Progenitor cell of endocrine pancreas (in vitro differentiated cells): ENCODE results near the gene HS3ST1. TPM values are rescaled to one million over a fixed set of nuclear protein-coding genes. Genes with fewer than 3 reads are reported as not detected.

Source experiments
- DNase-seq: peaks from one replicate; pipeline ENCODE4 v3.0.0; 2021; ENCODE audit warnings: low spot score; ENCODE audit not compliant: unreplicated experiment
- H3K27ac Mint-ChIP-seq: 2 replicates; pipeline ENCODE4 v1.8.0; 2021; ENCODE audit warnings: mild to moderate bottlenecking, moderate library complexity, mixed read lengths
- H3K27me3 Mint-ChIP-seq: 2 replicates; pipeline ENCODE4 v1.8.0; 2021; ENCODE audit warnings: mixed read lengths
- H3K36me3 Mint-ChIP-seq: 2 replicates; pipeline ENCODE4 v1.8.0; 2022; ENCODE audit warnings: mixed read lengths; ENCODE audit not compliant: insufficient read depth
- H3K4me1 Mint-ChIP-seq: 2 replicates; pipeline ENCODE4 v1.8.0; 2021; ENCODE audit warnings: low read depth, mixed read lengths
- H3K4me3 Mint-ChIP-seq: 2 replicates; pipeline ENCODE4 v1.8.0; 2021; ENCODE audit warnings: low read depth, mild to moderate bottlenecking, moderate library complexity, mixed read lengths
- H3K9me3 Mint-ChIP-seq: 2 replicates; pipeline ENCODE4 v1.8.0; 2021; ENCODE audit warnings: low read depth, mixed read lengths
- CTCF ChIP-seq: fragments of 200-600 bp; sonication (generic); IDR thresholded peaks from one replicate; pipeline ENCODE4 v1.5.0; 2021; ENCODE audit warnings: antibody characterized with exemption, mild to moderate bottlenecking; ENCODE audit not compliant: unreplicated experiment
- total RNA-seq: library from RNA; stranded (reverse); gene quantifications from 2 replicates; pipeline ENCODE4 v1.2.1, GENCODE V29; 2021

Gene HS3ST1
- total RNA-seq, 1 donor from 2014 or later, result 3.4 TPM

DNA sequence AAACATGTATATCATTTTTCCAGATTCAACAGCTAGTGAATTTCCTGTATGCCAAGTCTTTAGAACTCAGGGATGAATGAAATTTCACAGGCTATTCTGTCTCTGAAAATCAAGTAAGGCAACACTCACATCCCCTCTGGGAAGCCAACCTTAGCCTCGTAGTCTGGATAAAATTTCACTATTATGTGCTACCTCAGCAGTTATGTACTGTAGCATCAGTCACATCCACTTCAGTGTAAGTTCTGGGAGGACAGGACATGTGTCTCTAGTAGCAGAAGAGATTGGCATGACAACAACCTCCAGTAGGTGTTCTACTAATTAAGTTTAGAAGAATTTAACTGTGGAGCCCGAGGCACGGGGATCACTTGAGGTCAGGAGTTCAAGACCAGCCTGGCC is 42.4 kb upstream of the HS3ST1 start:
- no peaks in the 10 kb centered on the region for H3K36me3 Mint-ChIP-seq
- H3K4me1 Mint-ChIP-seq, result peaks cover 11% of the 10 kb centered on the region
- DNase-seq, result no peak
- no peak overlapping the region for H3K4me3 Mint-ChIP-seq
- H3K9me3 Mint-ChIP-seq, result no peaks in the 10 kb centered on the region
- H3K27ac Mint-ChIP-seq, result no peak overlapping the region
- no peaks in the 10 kb centered on the region for H3K27me3 Mint-ChIP-seq
- no peak for TF ChIP-seq CTCF

DNA sequence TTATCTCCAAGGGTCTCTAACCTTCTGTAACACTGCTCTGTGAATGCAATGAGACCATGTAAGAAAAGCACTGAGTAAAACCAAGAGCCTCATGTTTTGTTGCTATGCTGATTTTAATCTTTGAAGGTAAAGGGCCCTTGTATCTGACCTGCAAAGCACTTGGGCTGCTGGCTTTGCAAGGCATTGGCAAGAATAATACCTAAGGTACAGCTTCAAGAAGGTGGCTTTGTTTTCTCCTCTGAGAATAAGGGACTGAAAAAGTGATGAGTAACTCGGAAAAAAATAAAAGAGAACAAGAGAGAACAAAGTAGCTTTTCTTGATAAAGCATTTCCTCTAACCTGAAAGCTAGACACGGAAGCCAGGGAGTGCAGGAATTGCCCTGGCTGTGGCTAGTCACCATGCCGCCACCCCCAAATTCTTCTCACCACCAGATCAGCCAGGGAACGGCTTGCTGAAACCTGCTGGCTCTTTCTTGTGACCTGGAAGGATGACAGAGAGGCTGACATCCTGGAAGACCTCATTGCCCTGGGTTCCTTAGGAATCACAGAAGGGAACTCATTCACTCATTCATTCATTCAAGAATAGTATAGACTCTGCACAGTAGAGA is 41.8 kb upstream of the HS3ST1 start:
- no peaks in the 10 kb centered on the region for H3K27me3 Mint-ChIP-seq
- H3K27ac Mint-ChIP-seq, result no peak overlapping the region
- peaks cover 11% of the 10 kb centered on the region for H3K4me1 Mint-ChIP-seq
- no peak for DNase-seq
- H3K9me3 Mint-ChIP-seq, result no peaks in the 10 kb centered on the region
- no peak overlapping the region for H3K4me3 Mint-ChIP-seq
- TF ChIP-seq CTCF, result no peak
- no peaks in the 10 kb centered on the region for H3K36me3 Mint-ChIP-seq

- Mint-ChIP-seq H3K4me3 (no peak overlapping the region), H3K36me3 (no peaks in the 10 kb centered on the region), H3K27ac (no peak overlapping the region), H3K9me3 (no peaks in the 10 kb centered on the region), H3K27me3 (no peaks in the 10 kb centered on the region), H3K4me1 (peaks cover 11% of the 10 kb centered on the region)
- no peak for TF ChIP-seq CTCF
- no peak for DNase-seq
Observed at GRCh38 chr4:11469650-11470437, 41.1 kb upstream of the HS3ST1 start.

DNA sequence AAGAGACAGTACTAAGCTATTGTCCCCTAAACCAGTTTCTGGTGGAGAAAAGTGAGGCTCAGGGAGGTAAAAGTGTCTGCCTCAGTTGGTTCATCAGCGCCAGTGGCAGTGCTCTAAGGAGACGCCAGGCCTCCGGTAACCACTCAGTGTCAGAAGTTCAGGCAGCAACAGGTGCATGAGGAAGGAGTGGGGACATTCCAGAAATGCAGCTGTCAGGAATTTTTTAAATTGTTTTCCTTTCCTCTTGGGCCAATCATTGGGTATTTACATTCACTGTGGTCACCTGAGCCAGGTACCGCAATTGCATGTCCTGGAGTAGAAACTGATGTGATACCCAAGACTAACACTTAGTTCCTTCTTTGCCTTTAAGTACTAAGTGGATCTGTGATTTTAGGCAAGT is 40.2 kb upstream of the HS3ST1 start:
- H3K4me1 Mint-ChIP-seq, result peaks cover 11% of the 10 kb centered on the region
- peak overlapping the region; percentile 33 for H3K27ac Mint-ChIP-seq
- H3K4me3 Mint-ChIP-seq, result no peak overlapping the region
- H3K27me3 Mint-ChIP-seq, result no peaks in the 10 kb centered on the region
- H3K36me3 Mint-ChIP-seq, result no peaks in the 10 kb centered on the region
- DNase-seq, result no peak
- no peak for TF ChIP-seq CTCF
- no peaks in the 10 kb centered on the region for H3K9me3 Mint-ChIP-seq

GRCh38 chr4:11467931-11468330 is 39.2 kb upstream of the HS3ST1 start:
- TF ChIP-seq CTCF, result no peak
- Mint-ChIP-seq H3K4me1 (peaks cover 11% of the 10 kb centered on the region), H3K36me3 (no peaks in the 10 kb centered on the region), H3K4me3 (no peak overlapping the region), H3K27ac (no peak overlapping the region), H3K9me3 (no peaks in the 10 kb centered on the region), H3K27me3 (no peaks in the 10 kb centered on the region)
- no peak for DNase-seq
